Measurements from ENCODE around the gene ZFP42.

GRCh38 chr4:188005561-188005960 is 10.0 kb downstream of the ZFP42 start:
- no peak for TF ChIP-seq POLR2A (IDR thresholded peaks at IDR 0.05)
- TF ChIP-seq, protein P1, sequence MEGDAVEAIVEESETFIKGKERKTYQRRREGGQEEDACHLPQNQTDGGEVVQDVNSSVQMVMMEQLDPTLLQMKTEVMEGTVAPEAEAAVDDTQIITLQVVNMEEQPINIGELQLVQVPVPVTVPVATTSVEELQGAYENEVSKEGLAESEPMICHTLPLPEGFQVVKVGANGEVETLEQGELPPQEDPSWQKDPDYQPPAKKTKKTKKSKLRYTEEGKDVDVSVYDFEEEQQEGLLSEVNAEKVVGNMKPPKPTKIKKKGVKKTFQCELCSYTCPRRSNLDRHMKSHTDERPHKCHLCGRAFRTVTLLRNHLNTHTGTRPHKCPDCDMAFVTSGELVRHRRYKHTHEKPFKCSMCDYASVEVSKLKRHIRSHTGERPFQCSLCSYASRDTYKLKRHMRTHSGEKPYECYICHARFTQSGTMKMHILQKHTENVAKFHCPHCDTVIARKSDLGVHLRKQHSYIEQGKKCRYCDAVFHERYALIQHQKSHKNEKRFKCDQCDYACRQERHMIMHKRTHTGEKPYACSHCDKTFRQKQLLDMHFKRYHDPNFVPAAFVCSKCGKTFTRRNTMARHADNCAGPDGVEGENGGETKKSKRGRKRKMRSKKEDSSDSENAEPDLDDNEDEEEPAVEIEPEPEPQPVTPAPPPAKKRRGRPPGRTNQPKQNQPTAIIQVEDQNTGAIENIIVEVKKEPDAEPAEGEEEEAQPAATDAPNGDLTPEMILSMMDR (IDR thresholded peaks at IDR 0.05), result no peak
